HFF-Myc (cell line): ENCODE data around the gene PIEZO2.

ENCODE experiments used
- DNase-seq: peaks from one replicate; pipeline ENCODE4 v3.0.0-alpha.2; 2011; ENCODE audit warnings: low read depth; ENCODE audit errors: extremely low read depth
- H3K4me3 ChIP-seq: replicated peaks from 2 replicates; pipeline ENCODE4 v1.5.1; 2011; ENCODE audit warnings: low read depth, mild to moderate bottlenecking, control low read depth, low read length
- CTCF ChIP-seq: IDR thresholded peaks from 2 replicates; pipeline ENCODE4 v1.5.1; 2012; ENCODE audit warnings: mild to moderate bottlenecking, low read depth, low read length, control low read depth; ENCODE audit errors: missing control alignments

Gene PIEZO2

DNA sequence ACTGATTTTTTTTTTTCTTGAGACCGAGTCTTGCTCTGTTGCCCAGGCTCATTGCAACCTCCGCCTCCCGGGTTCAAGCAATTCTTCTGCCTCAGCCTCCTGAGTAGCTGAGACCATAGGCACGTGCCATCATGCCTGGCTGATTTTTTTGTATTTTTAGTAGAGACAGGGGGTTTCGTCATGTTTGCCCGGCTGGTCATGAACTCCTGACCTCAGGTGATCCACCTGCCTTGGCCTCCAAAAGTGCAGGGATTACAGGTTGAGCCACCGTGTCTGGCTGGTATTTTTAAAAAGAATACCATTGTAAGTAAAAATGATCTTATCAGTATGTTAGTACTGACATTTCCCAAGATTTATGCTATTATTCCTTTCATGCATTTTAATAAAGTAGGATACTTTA lies 105.7 kb downstream of the PIEZO2 start:
- no peak for DNase-seq
- H3K4me3 ChIP-seq = no peak overlapping the region
- TF ChIP-seq CTCF = no peak

- TF ChIP-seq CTCF = no peak
- H3K4me3 ChIP-seq = no peak overlapping the region
- no peak for DNase-seq
These were observed 107.1 kb downstream of the PIEZO2 start for GRCh38 chr18:11042247-11042646.

- TF ChIP-seq CTCF = peak; percentile 77
- no peak overlapping the region for H3K4me3 ChIP-seq
- peak; percentile 14 for DNase-seq
These were observed 108.3 kb downstream of the PIEZO2 start for GRCh38 chr18:11040823-11041656.

GRCh38 chr18:11040359-11040758 lies 109.0 kb downstream of the PIEZO2 start:
- TF ChIP-seq CTCF = no peak
- H3K4me3 ChIP-seq = no peak overlapping the region
- DNase-seq = no peak

DNA sequence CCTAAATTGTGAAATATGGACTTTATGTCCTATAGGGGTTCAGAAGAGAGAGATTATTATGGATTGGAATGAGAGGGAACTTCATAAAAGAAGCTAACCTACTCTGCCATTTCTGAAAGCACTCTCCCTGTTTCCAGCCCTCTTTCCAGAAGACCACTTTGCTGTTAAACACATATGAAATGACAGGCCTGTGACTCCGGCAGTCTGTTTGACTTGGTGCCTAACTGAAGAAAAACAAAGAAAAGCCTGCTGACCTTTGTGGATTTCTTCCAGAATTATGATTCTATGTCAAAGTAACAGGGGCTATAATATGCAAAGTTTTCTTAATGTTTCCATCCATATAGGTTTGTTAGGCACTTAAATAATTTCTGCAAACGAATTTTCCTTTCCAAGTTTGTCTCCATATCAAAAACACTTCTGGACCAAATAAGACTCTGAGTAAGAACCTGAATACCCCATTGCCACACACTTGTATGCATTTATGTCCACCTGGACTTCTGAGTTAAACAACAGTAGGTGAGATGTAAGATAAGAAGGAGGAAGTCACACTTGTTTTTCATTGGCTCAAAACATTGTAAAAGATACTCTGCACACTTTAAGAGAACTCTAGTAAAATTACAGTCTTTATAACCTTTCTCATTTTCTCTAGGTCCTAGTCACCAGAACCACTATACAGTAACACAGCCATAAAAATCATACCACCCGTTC lies 111.7 kb downstream of the PIEZO2 start:
- TF ChIP-seq CTCF = no peak
- no peak for DNase-seq
- no peak overlapping the region for H3K4me3 ChIP-seq

GRCh38 chr18:11035814-11036495 lies 113.4 kb downstream of the PIEZO2 start:
- DNase-seq = no peak
- no peak overlapping the region for H3K4me3 ChIP-seq
- no peak for TF ChIP-seq CTCF
